ENCODE data around the gene PLOD2. TPM values are rescaled to one million over a fixed set of nuclear protein-coding genes. Genes with fewer than 3 reads are reported as not detected.

PLOD2 gene
- total RNA-seq, 1 donor from 2014 or later: 124 TPM

DNA sequence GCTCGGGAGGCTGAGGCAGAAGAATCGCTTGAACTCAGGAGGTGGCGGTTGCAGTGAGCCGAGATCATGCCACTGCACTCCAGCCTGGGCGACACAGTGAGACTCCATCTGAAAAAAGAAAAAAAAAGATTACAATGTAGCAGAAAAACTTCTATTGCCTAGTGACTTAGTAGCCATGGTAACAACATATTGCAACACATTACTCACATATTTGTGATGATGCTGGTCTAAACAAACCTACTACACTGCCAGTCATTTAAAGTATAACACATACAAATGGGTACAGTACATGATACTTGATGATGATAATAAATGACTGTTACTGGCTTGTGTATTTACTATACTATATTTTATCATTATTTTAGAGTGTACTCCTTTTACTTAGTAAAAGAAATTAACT, 125.6 kb downstream of the PLOD2 start:
- peak; percentile 12 for DNase-seq

DNA sequence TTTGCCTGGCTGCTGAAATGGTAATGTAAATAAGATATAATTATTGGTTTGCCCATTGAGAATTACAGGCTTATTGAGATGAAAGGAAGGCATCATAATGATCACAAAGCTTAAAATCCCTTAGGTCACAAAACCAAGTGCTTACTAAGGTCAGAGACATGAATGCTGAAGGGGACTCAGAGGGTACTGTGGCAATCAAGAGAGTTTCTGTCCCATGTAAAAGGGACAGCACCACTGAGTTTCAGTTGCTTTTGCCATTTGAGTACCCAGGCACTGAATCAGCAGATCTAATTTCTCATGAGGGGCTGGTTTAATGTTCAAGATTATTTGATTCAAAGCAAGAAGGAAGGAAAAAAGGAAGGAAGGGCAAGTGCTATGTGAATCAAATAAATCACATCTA, 127.0 kb downstream of the PLOD2 start:
- DNase-seq: no peak

DNA sequence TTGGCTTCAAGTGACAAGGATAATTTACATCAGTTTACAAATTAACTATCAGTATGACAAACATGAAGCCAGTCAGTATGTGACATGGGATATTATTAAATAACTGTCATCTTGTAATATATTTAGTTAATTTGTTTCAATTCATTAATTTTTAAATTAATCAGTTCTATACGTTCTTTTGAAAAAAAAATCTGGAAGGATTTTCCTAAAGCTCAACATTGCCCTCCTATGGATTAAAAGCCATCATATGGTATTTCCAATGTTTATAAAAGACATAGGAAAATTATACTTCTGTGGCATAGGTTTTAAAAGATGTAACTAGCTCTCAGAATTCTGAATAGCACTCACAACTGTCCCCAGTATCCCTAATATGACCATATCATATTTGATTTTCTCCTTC, 134.4 kb downstream of the PLOD2 start:
- no peak for DNase-seq

DNA sequence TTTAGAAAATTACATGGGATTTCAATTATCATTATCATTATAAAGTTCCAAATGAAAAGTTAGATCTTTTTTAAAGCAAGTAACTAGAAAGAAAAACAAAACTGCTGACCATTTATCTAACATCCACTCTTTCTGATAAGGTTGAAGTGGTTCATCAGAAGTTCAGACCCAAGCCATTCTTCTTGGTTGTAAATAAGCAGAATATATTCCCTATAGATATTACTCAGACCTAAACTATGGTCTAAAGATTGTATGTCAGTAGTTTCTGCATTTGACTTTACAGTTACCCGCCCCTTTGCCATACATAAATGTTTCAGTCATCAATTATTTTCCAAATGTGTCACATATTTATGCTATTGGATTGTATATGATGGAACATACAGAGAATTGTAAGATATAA, 136.7 kb downstream of the PLOD2 start:
- DNase-seq: peak; percentile 41

DNA sequence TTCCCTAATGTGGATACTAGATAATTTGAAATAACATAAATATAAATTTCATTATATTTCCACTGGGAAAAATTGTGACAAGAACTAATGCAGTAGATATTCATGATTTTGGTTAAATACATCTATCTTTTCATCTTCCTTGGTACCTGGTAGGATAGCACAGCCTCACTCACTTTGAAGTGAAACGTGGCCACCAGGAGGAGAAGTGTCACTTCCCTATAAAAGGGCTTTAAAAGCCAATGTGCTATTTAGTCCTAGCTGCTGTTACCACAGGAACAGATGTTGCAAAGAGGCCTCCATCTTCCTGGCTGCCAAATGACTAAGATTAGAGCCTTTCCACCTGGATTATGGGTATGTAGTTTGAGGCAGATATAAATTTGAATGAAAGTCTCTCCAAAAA, 140.0 kb downstream of the PLOD2 start:
- no peak for DNase-seq

DNA sequence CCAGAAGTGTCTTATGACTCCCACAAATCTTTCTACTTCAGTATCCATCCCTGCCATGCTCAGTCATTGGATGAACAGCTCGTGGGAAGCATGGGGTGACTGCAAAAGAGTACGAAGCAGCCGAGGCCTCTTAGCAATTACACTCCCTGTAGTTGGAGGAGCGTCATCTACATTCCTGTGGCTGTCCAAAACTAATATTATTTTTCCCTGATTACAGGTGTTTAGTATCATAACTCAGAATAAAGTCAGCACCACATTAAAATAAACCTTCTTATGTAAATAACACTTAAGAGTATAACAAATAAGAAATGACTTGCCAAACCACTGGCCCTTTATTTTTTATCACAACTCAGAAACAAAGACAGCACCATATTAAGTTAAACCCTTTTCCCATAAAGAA, 141.5 kb downstream of the PLOD2 start:
- no peak for DNase-seq

Other genes with a start within 250 kb of the PLOD2 start
- 655 and 677 TPM in 2 replicates for gene PLSCR4, start 89.9 kb upstream of the PLOD2 start, total RNA-seq